ENCODE data around the gene ABCF3.

DNA sequence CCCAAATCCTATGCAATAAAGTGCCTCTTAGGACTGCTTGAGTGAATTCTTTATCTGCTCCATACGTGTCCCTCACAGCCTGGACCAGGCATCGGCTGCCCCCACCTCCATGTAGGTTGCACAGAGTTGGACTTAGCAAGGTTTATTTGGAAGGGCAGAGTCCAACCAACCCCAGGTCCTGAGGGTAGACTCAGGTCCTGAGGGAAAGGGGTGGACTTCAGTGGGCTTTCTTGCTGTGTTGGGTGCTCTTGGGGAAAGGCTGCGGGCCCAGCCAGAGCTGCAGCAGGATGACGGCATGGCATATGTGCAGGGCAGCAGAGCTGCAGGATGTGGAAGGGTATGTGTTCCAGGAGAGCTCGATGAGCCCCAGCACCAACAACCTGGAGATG lies 56.3 kb downstream of the ABCF3 start:
- TF ChIP-seq, protein P1, sequence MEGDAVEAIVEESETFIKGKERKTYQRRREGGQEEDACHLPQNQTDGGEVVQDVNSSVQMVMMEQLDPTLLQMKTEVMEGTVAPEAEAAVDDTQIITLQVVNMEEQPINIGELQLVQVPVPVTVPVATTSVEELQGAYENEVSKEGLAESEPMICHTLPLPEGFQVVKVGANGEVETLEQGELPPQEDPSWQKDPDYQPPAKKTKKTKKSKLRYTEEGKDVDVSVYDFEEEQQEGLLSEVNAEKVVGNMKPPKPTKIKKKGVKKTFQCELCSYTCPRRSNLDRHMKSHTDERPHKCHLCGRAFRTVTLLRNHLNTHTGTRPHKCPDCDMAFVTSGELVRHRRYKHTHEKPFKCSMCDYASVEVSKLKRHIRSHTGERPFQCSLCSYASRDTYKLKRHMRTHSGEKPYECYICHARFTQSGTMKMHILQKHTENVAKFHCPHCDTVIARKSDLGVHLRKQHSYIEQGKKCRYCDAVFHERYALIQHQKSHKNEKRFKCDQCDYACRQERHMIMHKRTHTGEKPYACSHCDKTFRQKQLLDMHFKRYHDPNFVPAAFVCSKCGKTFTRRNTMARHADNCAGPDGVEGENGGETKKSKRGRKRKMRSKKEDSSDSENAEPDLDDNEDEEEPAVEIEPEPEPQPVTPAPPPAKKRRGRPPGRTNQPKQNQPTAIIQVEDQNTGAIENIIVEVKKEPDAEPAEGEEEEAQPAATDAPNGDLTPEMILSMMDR (IDR thresholded peaks at IDR 0.05; ENCODE audit: extremely low read depth in 1 of 2, insufficient read depth in 1 of 2, low read depth in 1 of 2, low read length in 2 of 2), result no peak
- TF ChIP-seq EZH2 (IDR thresholded peaks at IDR 0.05; ENCODE audit: borderline replicate concordance, low read depth, low read length, severe bottlenecking), result no peak
- TF ChIP-seq, protein P2, sequence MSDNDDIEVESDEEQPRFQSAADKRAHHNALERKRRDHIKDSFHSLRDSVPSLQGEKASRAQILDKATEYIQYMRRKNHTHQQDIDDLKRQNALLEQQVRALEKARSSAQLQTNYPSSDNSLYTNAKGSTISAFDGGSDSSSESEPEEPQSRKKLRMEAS (IDR thresholded peaks at IDR 0.05; ENCODE audit: insufficient read depth, insufficient read length), result no peak
